IMR-90 (cell line): ENCODE data around the gene MAML2. TPM values are rescaled to one million over a fixed set of nuclear protein-coding genes. Genes with fewer than 3 reads are reported as not detected.

Experiments
- ATAC-seq: fragments of 200-7000 bp; cut with Tn5 transposase; 2 replicates; pipeline ENCODE4 v1.9.1; 2020; ENCODE audit warnings: low read depth, mild to moderate bottlenecking, moderate library complexity
- BruUV-seq: library from RNA; stranded (reverse); fragments of 400-500 nt; replicated peaks from 2 replicates; lab custom pipeline; 2021; lab: Mats Ljungman, UMichigan
- CTCF ChIA-PET: fragments of 300-600 bp; formaldehyde crosslinking; extraction: SDS; loops from one replicate; lab custom pipeline; 2021; ENCODE audit warnings: antibody characterized with exemption; lab: Yijun Ruan, JAX
- POLR2A ChIA-PET: fragments of 300-600 bp; sonication (Branson Sonifier 250); formaldehyde crosslinking; loops from one replicate; lab custom pipeline; 2022; ENCODE audit warnings: antibody characterized with exemption; ENCODE audit not compliant: unreplicated experiment; lab: Charles Lee
- DNase-seq: peaks from one replicate; pipeline ENCODE4 v3.0.0; 2013
- H2AFZ ChIP-seq: replicated peaks from 2 replicates; pipeline ENCODE3; 2013; ENCODE audit warnings: low read length, mild to moderate bottlenecking; ENCODE audit not compliant: poor library complexity
- H2AK5ac ChIP-seq: 2 replicates; pipeline ENCODE4 v1.6.1; 2013; ENCODE audit warnings: low read depth, low read length, inconsistent platforms
- H2AK9ac ChIP-seq: replicated peaks from 2 replicates; pipeline ENCODE3; 2013; ENCODE audit warnings: mild to moderate bottlenecking, low read depth, low read length, moderate library complexity; ENCODE audit not compliant: poor library complexity
- H2BK120ac ChIP-seq: 2 replicates; pipeline ENCODE4 v1.6.1; 2013; ENCODE audit warnings: low read depth, low read length, inconsistent platforms
- H2BK15ac ChIP-seq: 3 replicates; pipeline ENCODE4 v1.6.1; 2013; ENCODE audit warnings: low read depth, low read length, inconsistent platforms
- H2BK20ac ChIP-seq: 2 replicates; pipeline ENCODE4 v1.6.1; 2013; ENCODE audit warnings: low read depth, mild to moderate bottlenecking, inconsistent platforms, low read length, moderate library complexity
- H2BK5ac ChIP-seq: 2 replicates; pipeline ENCODE4 v1.6.1; 2013; ENCODE audit warnings: mild to moderate bottlenecking, low read depth, low read length, inconsistent platforms; ENCODE audit not compliant: poor library complexity, severe bottlenecking
- H3K14ac ChIP-seq: replicated peaks from 2 replicates; pipeline ENCODE4 v1.6.1; 2013; ENCODE audit warnings: low read depth, low read length, inconsistent platforms
- H3K18ac ChIP-seq: 2 replicates; pipeline ENCODE4 v1.6.1; 2013; ENCODE audit warnings: low read depth, low read length, control low read depth
- H3K23ac ChIP-seq: 2 replicates; pipeline ENCODE4 v1.6.1; 2013; ENCODE audit warnings: low read depth, low read length, inconsistent platforms
- H3K27ac ChIP-seq: 2 replicates; pipeline ENCODE4 v1.5.1; 2013; ENCODE audit warnings: mild to moderate bottlenecking, control low read depth, low read length; ENCODE audit not compliant: insufficient read depth
- H3K27me3 ChIP-seq: 2 replicates; pipeline ENCODE4 v1.6.1; 2013; ENCODE audit warnings: low read length; ENCODE audit not compliant: control insufficient read depth, insufficient read depth
- H3K36me3 ChIP-seq: 2 replicates; pipeline ENCODE4 v1.6.1; 2013; ENCODE audit warnings: low read length, mixed read lengths; ENCODE audit not compliant: control insufficient read depth, insufficient read depth
- H3K4ac ChIP-seq: 2 replicates; pipeline ENCODE4 v1.6.1; 2013; ENCODE audit warnings: low read depth, low read length, inconsistent platforms
- H3K4me1 ChIP-seq: 2 replicates; pipeline ENCODE4 v1.6.1; 2013; ENCODE audit warnings: low read length, mixed read lengths; ENCODE audit not compliant: control insufficient read depth, insufficient read depth
- H3K4me2 ChIP-seq: 2 replicates; pipeline ENCODE4 v1.6.1; 2013; ENCODE audit warnings: low read depth, mild to moderate bottlenecking, control low read depth, low read length, moderate library complexity
- H3K4me3 ChIP-seq: 2 replicates; pipeline ENCODE4 v1.5.1; 2013; ENCODE audit warnings: low read depth, mild to moderate bottlenecking, control low read depth, low read length, moderate library complexity; ENCODE audit not compliant: insufficient read depth
- H3K56ac ChIP-seq: 2 replicates; pipeline ENCODE4 v1.6.1; 2013; ENCODE audit warnings: low read length, inconsistent platforms; ENCODE audit not compliant: insufficient read depth; ENCODE audit errors: extremely low read depth
- H3K79me1 ChIP-seq, 2 experiments: 2 replicates each; pipeline ENCODE4 v1.6.1; 2013; ENCODE audit warnings: low read length in 2 of 2, inconsistent platforms in 1 of 2, low read depth in 1 of 2
- H3K9ac ChIP-seq: 2 replicates; pipeline ENCODE4 v1.6.1; 2013; ENCODE audit warnings: low read depth, low read length, control low read depth
- H3K9me1 ChIP-seq: 2 replicates; pipeline ENCODE4 v1.6.1; 2013; ENCODE audit warnings: low read length, inconsistent platforms; ENCODE audit not compliant: insufficient read depth
- H3K9me3 ChIP-seq: 2 replicates; pipeline ENCODE4 v1.6.1; 2013; ENCODE audit warnings: low read length; ENCODE audit not compliant: control insufficient read depth, insufficient read depth
- H4K20me1 ChIP-seq: 2 replicates; pipeline ENCODE4 v1.6.1; 2013; ENCODE audit warnings: low read length, inconsistent platforms; ENCODE audit not compliant: insufficient read depth
- H4K5ac ChIP-seq: 2 replicates; pipeline ENCODE4 v1.6.1; 2013; ENCODE audit warnings: mild to moderate bottlenecking, low read depth, low read length, control low read depth
- H4K8ac ChIP-seq, 2 experiments: 2 replicates each; pipeline ENCODE4 v1.6.1; 2013; ENCODE audit warnings: low read depth in 2 of 2, low read length in 2 of 2, control low read depth in 1 of 2, inconsistent platforms in 1 of 2
- H4K91ac ChIP-seq: 2 replicates; pipeline ENCODE4 v1.6.1; 2013; ENCODE audit warnings: low read depth, low read length, inconsistent platforms; ENCODE audit not compliant: insufficient read depth
- FOS ChIP-seq: fragments of 150-350 bp; IDR thresholded peaks from 2 replicates; pipeline ENCODE4 v1.6.1; 2016; ENCODE audit warnings: low read depth, low read length
- MXI1 ChIP-seq: IDR thresholded peaks from 2 replicates; pipeline ENCODE4 v1.6.1; 2012; ENCODE audit warnings: low read depth, mild to moderate bottlenecking, low read length, moderate library complexity, borderline replicate concordance
- POLR2A ChIP-seq: IDR thresholded peaks from 2 replicates; pipeline ENCODE4 v1.6.1; 2012; ENCODE audit warnings: mild to moderate bottlenecking, low read depth, low read length
- WGBS, 2 experiments: methylation state at CpG; one replicate each; pipeline versions ENCODE4 v1.1.5 to v1.1.7; 2013; ENCODE audit warnings: missing lambda C conversion rate in 2 of 2; ENCODE audit not compliant: insufficient read length in 1 of 2; ENCODE audit errors: extremely low coverage in 2 of 2; 5-methylcytosine and 5-hydroxymethylcytosine counted together
- dilution Hi-C: fragments of 300-500 bp; cut with HindIII; formaldehyde crosslinking; loops from one replicate; pipeline ENCODE4 v1.14.3; 2018; ENCODE audit warnings: low sequenced_read_pairs; ENCODE audit not compliant: unreplicated experiment
- in situ Hi-C: fragments of 300-500 bp; cut with MboI; formaldehyde crosslinking; loops from 3 replicates; pipeline ENCODE4 v1.14.3; 2019; ENCODE audit warnings: low sequenced_read_pairs, inconsistent platforms, mixed read lengths
- intact Hi-C: fragments of 100-400 bp; cut with micrococcal nuclease; formaldehyde crosslinking; loops from 2 replicates; pipeline ENCODE4 v1.10.0; 2022
- polyA plus RNA-seq, 3 experiments: library from polyadenylated mRNA; depleted of rRNA; stranded (reverse); fragments of >200 nt; gene quantifications; 2 replicates each; pipeline ENCODE4 v1.2.3, GENCODE V29; 2012; ENCODE audit warnings: low replicate concordance in 1 of 3
- total RNA-seq: library from RNA; depleted of rRNA; stranded (reverse); fragments of >200 nt; gene quantifications from 2 replicates; pipeline ENCODE4 v1.2.3, GENCODE V29; 2012
- TF ChIP-seq, protein P1 (sequence below): fragments of 150-350 bp; IDR thresholded peaks from 2 replicates; pipeline ENCODE4 v1.6.1; 2017; ENCODE audit warnings: mild to moderate bottlenecking, antibody characterized with exemption, low read length, low read depth
- TF ChIP-seq, protein P2 (sequence below): conservative IDR thresholded peaks from 2 replicates; pipeline ENCODE4 v1.5.1; 2012; ENCODE audit warnings: mild to moderate bottlenecking, low read depth, low read length, improper control_type of control experiment

The MAML2 gene
- total and polyA plus RNA-seq, 2 of the 4 experiments (the other 2 are of a cell fraction): 15.0 to 19.5 TPM

DNA sequence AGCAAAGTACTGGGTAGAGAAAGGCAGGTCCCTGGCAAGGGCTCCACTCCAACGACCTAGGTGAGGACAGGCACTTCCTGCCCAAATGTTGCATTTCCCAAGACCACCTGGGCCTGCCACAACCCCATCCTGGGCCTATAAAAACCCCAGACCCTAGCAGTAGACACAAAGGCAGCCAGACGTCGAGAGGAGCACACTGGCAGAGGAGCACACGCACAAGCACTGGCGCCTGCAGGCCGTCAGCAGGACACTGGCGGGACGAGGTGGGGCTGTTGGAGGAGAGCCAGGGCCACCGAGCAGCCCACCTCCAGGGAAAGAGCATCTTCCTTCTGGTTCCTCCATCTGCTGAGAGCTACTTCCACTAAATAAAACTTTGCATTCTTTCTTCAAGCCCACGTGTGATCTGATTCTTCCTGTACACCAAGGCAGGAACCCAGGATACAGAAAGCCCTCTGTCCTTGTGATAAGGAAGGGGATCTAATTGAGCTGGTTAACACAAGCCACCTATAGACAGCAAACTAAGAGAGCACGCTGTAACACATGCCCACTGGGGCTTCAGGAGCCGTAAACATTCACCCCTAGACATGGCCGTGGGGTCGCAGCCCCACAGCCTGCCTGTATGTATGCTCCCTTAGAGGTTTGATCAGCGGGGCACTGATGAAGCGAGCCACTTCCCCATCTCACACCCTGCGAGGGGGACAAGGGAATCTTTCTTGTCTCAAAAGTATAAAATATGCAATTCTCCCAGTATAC, 329.4 kb downstream of the MAML2 start:
- H3K23ac ChIP-seq: peak overlapping the region; percentile 32; the same call in 1 of the 2 replicates
- dilution Hi-C loops (no loop called here), intact Hi-C loops (loop anchor here (5.0 kb wide), 1 partner anchor 329 kb away; the partner anchor contains the start of gene MAML2), in situ Hi-C loops (no loop called here)
- no peaks in the 10 kb centered on the region for H3K36me3 ChIP-seq
- no peak overlapping the region for H4K5ac ChIP-seq
- peaks cover 8 to 35% of the 10 kb centered on the region in 2 experiments for H3K79me1 ChIP-seq
- no peaks in the 10 kb centered on the region for H3K27me3 ChIP-seq
- peak overlapping the region; percentile 37; the same call in 1 of the 2 replicates for H3K4ac ChIP-seq
- H2AK5ac ChIP-seq: peak overlapping the region; percentile 51; the same call in 1 of the 2 replicates
- peak overlapping the region; percentile 30 for H2AK9ac ChIP-seq
- H3K27ac ChIP-seq: no peak overlapping the region
- peaks cover 16% of the 10 kb centered on the region for H3K4me1 ChIP-seq
- H3K4me2 ChIP-seq: no peak overlapping the region
- BruUV-seq: no TSS peak
- peaks cover 4% of the 10 kb centered on the region for H3K9me1 ChIP-seq
- 0 out of 3 replicates have a peak overlapping the region, but pooled peaks have one; percentile 58 for H2BK15ac ChIP-seq
- DNase-seq (no peak), ATAC-seq (no peak)
- no peak overlapping the region for H3K4me3 ChIP-seq
- H2AFZ ChIP-seq: no peak overlapping the region
- no peaks in the 10 kb centered on the region for H3K9me3 ChIP-seq
- peak overlapping the region; percentile 17 for H2BK5ac ChIP-seq
- H3K56ac ChIP-seq: no peak overlapping the region
- peak overlapping the region; percentile 15; the same call in 1 of the 2 replicates for H4K91ac ChIP-seq
- POLR2A ChIA-PET: no interaction called here
- WGBS, 2 experiments: no CpG with 5 or more reads among the region's 17 CpGs
- H3K14ac ChIP-seq: peak overlapping the region; percentile 25; the same call in 1 of the 2 replicates
- H3K18ac ChIP-seq: no peak overlapping the region; the same call in 1 of the 2 replicates
- peak overlapping the region; percentile 39 for H2BK120ac ChIP-seq
- peak overlapping the region; percentile 30; the same call in 1 of the 2 replicates for H2BK20ac ChIP-seq
- CTCF ChIA-PET: no interaction called here
- no peaks in the 10 kb centered on the region for H4K20me1 ChIP-seq
- no peak overlapping the region for H3K9ac ChIP-seq
- TF ChIP-seq MXI1 (no peak), FOS (no peak), POLR2A (no peak)
- TF ChIP-seq, protein P1, sequence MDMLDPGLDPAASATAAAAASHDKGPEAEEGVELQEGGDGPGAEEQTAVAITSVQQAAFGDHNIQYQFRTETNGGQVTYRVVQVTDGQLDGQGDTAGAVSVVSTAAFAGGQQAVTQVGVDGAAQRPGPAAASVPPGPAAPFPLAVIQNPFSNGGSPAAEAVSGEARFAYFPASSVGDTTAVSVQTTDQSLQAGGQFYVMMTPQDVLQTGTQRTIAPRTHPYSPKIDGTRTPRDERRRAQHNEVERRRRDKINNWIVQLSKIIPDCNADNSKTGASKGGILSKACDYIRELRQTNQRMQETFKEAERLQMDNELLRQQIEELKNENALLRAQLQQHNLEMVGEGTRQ: no peak
- TF ChIP-seq, protein P2, sequence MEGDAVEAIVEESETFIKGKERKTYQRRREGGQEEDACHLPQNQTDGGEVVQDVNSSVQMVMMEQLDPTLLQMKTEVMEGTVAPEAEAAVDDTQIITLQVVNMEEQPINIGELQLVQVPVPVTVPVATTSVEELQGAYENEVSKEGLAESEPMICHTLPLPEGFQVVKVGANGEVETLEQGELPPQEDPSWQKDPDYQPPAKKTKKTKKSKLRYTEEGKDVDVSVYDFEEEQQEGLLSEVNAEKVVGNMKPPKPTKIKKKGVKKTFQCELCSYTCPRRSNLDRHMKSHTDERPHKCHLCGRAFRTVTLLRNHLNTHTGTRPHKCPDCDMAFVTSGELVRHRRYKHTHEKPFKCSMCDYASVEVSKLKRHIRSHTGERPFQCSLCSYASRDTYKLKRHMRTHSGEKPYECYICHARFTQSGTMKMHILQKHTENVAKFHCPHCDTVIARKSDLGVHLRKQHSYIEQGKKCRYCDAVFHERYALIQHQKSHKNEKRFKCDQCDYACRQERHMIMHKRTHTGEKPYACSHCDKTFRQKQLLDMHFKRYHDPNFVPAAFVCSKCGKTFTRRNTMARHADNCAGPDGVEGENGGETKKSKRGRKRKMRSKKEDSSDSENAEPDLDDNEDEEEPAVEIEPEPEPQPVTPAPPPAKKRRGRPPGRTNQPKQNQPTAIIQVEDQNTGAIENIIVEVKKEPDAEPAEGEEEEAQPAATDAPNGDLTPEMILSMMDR: no peak
- H4K8ac ChIP-seq: no peak overlapping the region
